Keratinocyte (primary cell): ENCODE measurements around the gene MMP23B. TPM values are rescaled to one million over a fixed set of nuclear protein-coding genes. Genes with fewer than 3 reads are reported as not detected.

Experiments used
- DNase-seq: peaks from one replicate; pipeline ENCODE4 v3.0.0-alpha.2; 2011; ENCODE audit warnings: low read depth, missing footprints, low spot score
- FAIRE-seq: peaks from 2 replicates; lab custom pipeline; 2011; peaks lifted over from hg19 to GRCh38; lab: Jason Lieb, UNC
- H2AFZ ChIP-seq: 2 replicates; pipeline ENCODE4 v1.6.0; 2012; ENCODE audit warnings: low read length, control low read depth, inconsistent platforms; ENCODE audit not compliant: control insufficient read depth
- H3K27ac ChIP-seq: 2 replicates; pipeline ENCODE4 v1.5.1; 2011; ENCODE audit warnings: low read length; ENCODE audit not compliant: control insufficient read depth, insufficient read depth
- H3K27me3 ChIP-seq: 3 replicates; pipeline ENCODE4 v1.6.0; 2011; ENCODE audit warnings: low read length; ENCODE audit not compliant: control insufficient read depth, insufficient read depth; ENCODE audit errors: extremely low read depth
- H3K36me3 ChIP-seq, 2 experiments: 2 replicates in 1 of 2; 3 replicates in 1 of 2; pipeline ENCODE4 v1.5.1; 2011; ENCODE audit warnings: low read length in 2 of 2, mild to moderate bottlenecking in 1 of 2; ENCODE audit not compliant: control insufficient read depth in 2 of 2, insufficient read depth in 2 of 2; ENCODE audit errors: extremely low read depth in 1 of 2
- H3K4me1 ChIP-seq: 3 replicates; pipeline ENCODE4 v1.5.1; 2011; ENCODE audit warnings: low read length; ENCODE audit not compliant: control insufficient read depth, insufficient read depth; ENCODE audit errors: extremely low read depth
- H3K4me2 ChIP-seq: 3 replicates; pipeline ENCODE4 v1.6.0; 2011; ENCODE audit warnings: low read depth, low read length; ENCODE audit not compliant: control insufficient read depth, insufficient read depth; ENCODE audit errors: extremely low read depth
- H3K4me3 ChIP-seq, 3 experiments: fragments of 200-600 bp in 1 of 3; sonication (generic) in 1 of 3; 2 replicates in 2 of 3; 3 replicates in 1 of 3; pipeline ENCODE4 v1.5.1; 2011 to 2016; ENCODE audit warnings: low read length in 3 of 3, mild to moderate bottlenecking in 3 of 3, control low read depth in 2 of 3, inconsistent platforms in 1 of 3, low read depth in 1 of 3, mixed read lengths in 1 of 3, mixed run types in 1 of 3, moderate library complexity in 1 of 3; ENCODE audit not compliant: control insufficient read depth in 2 of 3, insufficient read depth in 2 of 3; ENCODE audit errors: extremely low read depth in 1 of 3
- H3K79me2 ChIP-seq: 2 replicates; pipeline ENCODE4 v1.6.0; 2012; ENCODE audit warnings: low read length; ENCODE audit not compliant: control insufficient read depth, insufficient read depth
- H3K9ac ChIP-seq: 3 replicates; pipeline ENCODE4 v1.6.0; 2011; ENCODE audit warnings: low read length; ENCODE audit not compliant: control insufficient read depth, insufficient read depth; ENCODE audit errors: extremely low read depth
- H3K9me1 ChIP-seq: 3 replicates; pipeline ENCODE4 v1.6.0; 2011; ENCODE audit warnings: low read length; ENCODE audit not compliant: control insufficient read depth, insufficient read depth; ENCODE audit errors: extremely low read depth
- H3K9me3 ChIP-seq: 2 replicates; pipeline ENCODE4 v1.5.1; 2012; ENCODE audit warnings: low read depth, low read length; ENCODE audit not compliant: control insufficient read depth
- H4K20me1 ChIP-seq: 3 replicates; pipeline ENCODE4 v1.6.0; 2011; ENCODE audit warnings: low read length; ENCODE audit not compliant: control insufficient read depth, insufficient read depth; ENCODE audit errors: extremely low read depth
- EZH2 ChIP-seq: IDR thresholded peaks from one replicate; pipeline ENCODE4 v1.6.1; 2012; ENCODE audit warnings: inconsistent platforms, mild to moderate bottlenecking, low read length, moderate library complexity
- dilution Hi-C: fragments of 300-500 bp; cut with MboI; formaldehyde crosslinking; loops from one replicate; pipeline ENCODE4 v1.7.0; 2020; ENCODE audit warnings: low sequenced_read_pairs; ENCODE audit not compliant: extremely low pct_ligation_motif_present
- polyA plus RNA-seq, 5 experiments: library from polyadenylated mRNA; depleted of rRNA in 3 of 5; stranded (reverse) in 3 of 5; stranded (forward) in 1 of 5; unstranded in 1 of 5; fragments of >200 nt; gene quantifications; 1 replicate in 1 of 5; 2 replicates in 3 of 5; 3 replicates in 1 of 5; pipeline versions ENCODE4 v1.2.1 to v1.2.3, GENCODE V29; 2011 to 2012; ENCODE audit warnings: missing spikeins in 2 of 5, low read depth in 1 of 5, low replicate concordance in 1 of 5
- TF ChIP-seq, protein P1 (sequence below), 3 experiments: IDR thresholded peaks in 1 of 3; conservative IDR thresholded peaks in 1 of 3; optimal IDR thresholded peaks in 1 of 3; 2 replicates in 2 of 3; 3 replicates in 1 of 3; pipeline versions ENCODE3 to v1.5.1; 2011; ENCODE audit warnings: low read length in 3 of 3, mild to moderate bottlenecking in 3 of 3, moderate library complexity in 2 of 3, control low read depth in 1 of 3, inconsistent platforms in 1 of 3; ENCODE audit not compliant: insufficient read depth in 2 of 3; ENCODE audit errors: extremely low read depth in 1 of 3

Gene MMP23B
- polyA plus RNA-seq, 1 donor (not counting 4 experiments of a cell fraction or from before 2014, with no cell fraction given) = not detected

DNA sequence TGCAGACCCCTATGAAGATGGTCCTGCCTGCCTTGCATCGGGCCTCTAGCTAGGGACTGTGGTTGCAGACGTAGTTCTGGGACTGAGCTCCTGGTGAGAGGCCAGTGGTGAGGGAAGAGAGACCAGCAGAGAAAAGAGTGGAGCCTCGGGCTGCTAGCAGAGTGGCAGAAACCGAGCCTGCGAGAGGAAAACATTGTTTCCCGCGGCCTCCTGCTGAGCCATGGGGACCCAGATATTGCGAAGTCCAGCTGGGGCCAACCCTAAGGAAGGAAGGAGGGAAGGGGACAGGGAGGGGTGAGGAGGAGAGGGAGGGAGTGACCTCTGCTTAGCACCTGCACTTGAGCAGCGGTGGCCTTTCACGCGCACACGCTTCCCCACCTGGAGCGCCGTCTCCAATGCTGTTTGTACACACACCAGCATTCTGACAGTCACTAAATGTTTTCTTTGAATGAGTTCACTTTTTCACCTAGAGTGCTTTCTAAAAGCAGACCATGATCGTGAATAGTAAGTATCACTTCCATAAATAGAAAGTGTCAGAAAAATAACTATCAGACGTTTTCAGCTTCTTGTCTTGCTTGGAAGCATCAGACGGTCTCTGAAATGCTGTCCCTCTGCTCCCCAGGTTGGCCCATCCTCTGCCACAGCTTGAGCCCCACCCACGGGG is 29.5 kb upstream of the MMP23B start:
- TF ChIP-seq, protein P1, sequence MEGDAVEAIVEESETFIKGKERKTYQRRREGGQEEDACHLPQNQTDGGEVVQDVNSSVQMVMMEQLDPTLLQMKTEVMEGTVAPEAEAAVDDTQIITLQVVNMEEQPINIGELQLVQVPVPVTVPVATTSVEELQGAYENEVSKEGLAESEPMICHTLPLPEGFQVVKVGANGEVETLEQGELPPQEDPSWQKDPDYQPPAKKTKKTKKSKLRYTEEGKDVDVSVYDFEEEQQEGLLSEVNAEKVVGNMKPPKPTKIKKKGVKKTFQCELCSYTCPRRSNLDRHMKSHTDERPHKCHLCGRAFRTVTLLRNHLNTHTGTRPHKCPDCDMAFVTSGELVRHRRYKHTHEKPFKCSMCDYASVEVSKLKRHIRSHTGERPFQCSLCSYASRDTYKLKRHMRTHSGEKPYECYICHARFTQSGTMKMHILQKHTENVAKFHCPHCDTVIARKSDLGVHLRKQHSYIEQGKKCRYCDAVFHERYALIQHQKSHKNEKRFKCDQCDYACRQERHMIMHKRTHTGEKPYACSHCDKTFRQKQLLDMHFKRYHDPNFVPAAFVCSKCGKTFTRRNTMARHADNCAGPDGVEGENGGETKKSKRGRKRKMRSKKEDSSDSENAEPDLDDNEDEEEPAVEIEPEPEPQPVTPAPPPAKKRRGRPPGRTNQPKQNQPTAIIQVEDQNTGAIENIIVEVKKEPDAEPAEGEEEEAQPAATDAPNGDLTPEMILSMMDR (optimal IDR thresholded peaks at IDR 0.05 in 1 of 3, IDR thresholded peaks at IDR 0.05 in 1 of 3, conservative IDR thresholded peaks at IDR 0.05 in 1 of 3; ENCODE audit: extremely low read depth in 1 of 3, insufficient read depth in 2 of 3, low read length in 3 of 3) = no peak
- no peak for TF ChIP-seq EZH2
- peaks cover 2% of the 10 kb centered on the region for H3K4me1 ChIP-seq
- H3K9me3 ChIP-seq = no peaks in the 10 kb centered on the region
- no peak for DNase-seq
- H2AFZ ChIP-seq = no peak overlapping the region
- FAIRE-seq = no peak
- H3K79me2 ChIP-seq = no peaks in the 10 kb centered on the region
- no peaks in the 10 kb centered on the region for H4K20me1 ChIP-seq
- peaks cover 11% of the 10 kb centered on the region for H3K27me3 ChIP-seq
- H3K36me3 ChIP-seq = no peaks in the 10 kb centered on the region
- no peak overlapping the region for H3K9ac ChIP-seq
- no peak overlapping the region for H3K4me3 ChIP-seq
- H3K9me1 ChIP-seq = no peaks in the 10 kb centered on the region
- no peak overlapping the region for H3K27ac ChIP-seq
- no peak overlapping the region for H3K4me2 ChIP-seq
- dilution Hi-C loops = no loop called here

DNA sequence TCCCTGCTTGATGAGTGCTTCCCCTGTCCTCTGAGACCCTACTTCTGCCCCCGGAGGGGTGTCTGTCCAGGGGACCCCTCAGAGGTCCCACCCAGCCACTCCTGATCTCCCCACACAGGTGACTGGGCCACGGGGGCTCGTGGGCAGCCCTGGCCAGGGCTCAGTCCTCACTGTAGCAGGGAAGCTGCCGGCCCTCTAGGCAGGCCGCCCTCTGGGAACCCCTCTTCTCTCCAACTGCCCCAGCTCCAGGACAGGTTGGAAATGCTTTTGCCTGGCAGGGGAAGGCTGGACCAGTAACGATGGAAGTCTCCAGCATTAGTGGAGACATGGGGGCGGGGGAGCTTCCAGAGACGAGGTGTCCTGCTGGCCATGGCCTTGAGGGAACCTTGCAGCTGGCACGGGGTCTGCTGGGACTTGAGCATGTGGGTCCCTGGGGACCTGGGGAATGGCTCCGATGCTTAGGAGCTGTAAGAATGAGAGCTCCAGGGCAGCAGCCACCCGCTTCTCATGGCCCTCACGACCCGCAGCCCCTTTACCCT is 28.9 kb upstream of the MMP23B start:
- no peak overlapping the region for H3K9ac ChIP-seq
- no peaks in the 10 kb centered on the region for H3K36me3 ChIP-seq
- H3K27me3 ChIP-seq = peaks cover 7% of the 10 kb centered on the region
- no peak overlapping the region for H3K27ac ChIP-seq
- no peaks in the 10 kb centered on the region for H3K9me1 ChIP-seq
- dilution Hi-C loops = no loop called here
- H3K9me3 ChIP-seq = no peaks in the 10 kb centered on the region
- no peak overlapping the region for H3K4me3 ChIP-seq
- DNase-seq (no peak), FAIRE-seq (no peak)
- H2AFZ ChIP-seq = no peak overlapping the region
- no peak for TF ChIP-seq EZH2
- H4K20me1 ChIP-seq = no peaks in the 10 kb centered on the region
- no peaks in the 10 kb centered on the region for H3K4me1 ChIP-seq
- H3K79me2 ChIP-seq = no peaks in the 10 kb centered on the region
- no peak overlapping the region for H3K4me2 ChIP-seq
